Measurements from ENCODE around the gene C17orf67. TPM values are rescaled to one million over a fixed set of nuclear protein-coding genes. Genes with fewer than 3 reads are reported as not detected.

Gene C17orf67
- total and polyA plus RNA-seq, 2 of the 13 experiments (the other 11 are each of a cell fraction or from before 2014, with no cell fraction given) = 0.41 to 0.86 TPM

- H3K36me3 ChIP-seq (replicated peaks in 1 of 2; ENCODE audit: control insufficient read depth in 1 of 2, insufficient read depth in 2 of 2, low read length in 2 of 2) = no peaks in the 10 kb centered on the region
- no TSS peak for BruUV-seq (replicated peaks)
- no peak overlapping the region for H3K4me2 ChIP-seq (ENCODE audit: low read depth, low read length)
- ATAC-seq (no peak), FAIRE-seq (no peak), DNase-seq (ENCODE audit: low spot score) (no peak)
- peaks cover 0 to 29% of the 10 kb centered on the region in 2 experiments; a peak in 3 of 5 replicates for H3K27me3 ChIP-seq (ENCODE audit: control insufficient read depth in 1 of 2, insufficient read depth in 2 of 2, low read length in 2 of 2)
- no peak overlapping the region for H2AFZ ChIP-seq (ENCODE audit: low read length)
- H3K4me3 ChIP-seq (replicated peaks in 1 of 3; ENCODE audit: insufficient read depth in 1 of 3, low read depth in 2 of 3, low read length in 3 of 3) = no peak overlapping the region
- H3K9ac ChIP-seq (ENCODE audit: insufficient read depth, low read depth, low read length) = no peak overlapping the region
- H3K27ac ChIP-seq (ENCODE audit: extremely low read length, insufficient read depth, low read length) = no peak overlapping the region
- TF ChIP-seq REL (CRISPR knock-in tag; conservative IDR thresholded peaks at IDR 0.05) (no peak), JDP2 (CRISPR knock-in tag; IDR thresholded peaks at IDR 0.05; ENCODE audit: borderline replicate concordance) (no peak), KLF16 (CRISPR knock-in tag; IDR thresholded peaks at IDR 0.05) (no peak), KDM6A (CRISPR knock-in tag; IDR thresholded peaks at IDR 0.05; ENCODE audit: low read depth) (no peak), ZNF850 (CRISPR knock-in tag; conservative IDR thresholded peaks at IDR 0.05) (no peak), BRD4 (CRISPR knock-in tag; IDR thresholded peaks at IDR 0.05) (no peak), KLF12 (CRISPR knock-in tag; IDR thresholded peaks at IDR 0.05; ENCODE audit: borderline replicate concordance) (no peak), ZNF460 (CRISPR knock-in tag; IDR thresholded peaks at IDR 0.05; ENCODE audit: borderline replicate concordance) (no peak), HMGXB4 (CRISPR knock-in tag; IDR thresholded peaks at IDR 0.05; ENCODE audit: borderline replicate concordance in 1 of 2, low read depth in 1 of 2) (no peak), NFIB (CRISPR knock-in tag; IDR thresholded peaks at IDR 0.05; ENCODE audit: borderline replicate concordance) (no peak), TRIM24 (CRISPR knock-in tag; IDR thresholded peaks at IDR 0.05) (no peak), ZNF276 (CRISPR knock-in tag; IDR thresholded peaks at IDR 0.05; ENCODE audit: low read depth) (no peak), RARG (CRISPR knock-in tag; IDR thresholded peaks at IDR 0.05; ENCODE audit: low read depth) (no peak), ATF4 (CRISPR knock-in tag; IDR thresholded peaks at IDR 0.05) (no peak), ARID2 (CRISPR knock-in tag; IDR thresholded peaks at IDR 0.05; ENCODE audit: borderline replicate concordance) (no peak), SIN3B (IDR thresholded peaks at IDR 0.05; ENCODE audit: low read length) (no peak), ZNF33B (CRISPR knock-in tag; IDR thresholded peaks at IDR 0.05) (no peak), FOXJ3 (CRISPR knock-in tag; IDR thresholded peaks at IDR 0.05; ENCODE audit: borderline replicate concordance) (no peak)
- intact Hi-C loops (cut with micrococcal nuclease; ENCODE audit: unreplicated experiment) (no loop called here), in situ Hi-C loops (cut with HindIII; ENCODE audit: extremely low pct_ligation_motif_present, low pct_unique_long_range_greater_than_20kb) (no loop called here)
- POLR2A ChIA-PET = no interaction called here
- WGBS (ENCODE audit: low lambda C conversion rate) = 37% methylated on average over 12 of the region's 12 CpGs
- H3K4me1 ChIP-seq (ENCODE audit: insufficient read depth, low read length) = peaks cover 25% of the 10 kb centered on the region
- no peaks in the 10 kb centered on the region for H4K20me1 ChIP-seq (ENCODE audit: insufficient read depth, low read length)
- CTCF ChIA-PET (ENCODE audit: low intra/inter-chr PET ratio, low total read pairs) = no interaction called here
- no peaks in the 10 kb centered on the region for H3K9me3 ChIP-seq (ENCODE audit: low read length)
- H3K79me2 ChIP-seq (ENCODE audit: insufficient read depth, low read length) = no peaks in the 10 kb centered on the region
Measured at GRCh38 chr17:56810891-56811775, 22.6 kb downstream of the C17orf67 start.
